ENCODE measurements around the gene MSMO1. TPM values are rescaled to one million over a fixed set of nuclear protein-coding genes. Genes with fewer than 3 reads are reported as not detected.

Gene MSMO1
- total and polyA plus RNA-seq, 2 donors (not counting 3 experiments of a cell fraction or from before 2014, with no cell fraction given): 74.3 to 109 TPM

GRCh38 chr4:165345666-165346417, 18.4 kb downstream of the MSMO1 start:
- Histone ChIP-seq H3K9ac (replicated peaks; ENCODE audit: extremely low read depth, insufficient read depth, low read length) (no peak overlapping the region), H3K9me3 (replicated peaks; ENCODE audit: control insufficient read depth, insufficient read depth, low read length) (no peaks in the 10 kb centered on the region), H4K20me1 (replicated peaks; ENCODE audit: control insufficient read depth, extremely low read depth, insufficient read depth, low read length) (no peaks in the 10 kb centered on the region), H3K27ac (ENCODE audit: insufficient read depth, low read depth, low read length) (no peak overlapping the region), H2AFZ (ENCODE audit: low read depth, low read length) (no peak overlapping the region), H3K36me3 (ENCODE audit: control insufficient read depth in 2 of 2, extremely low read depth in 1 of 2, insufficient read depth in 2 of 2, low read length in 2 of 2) (peaks cover 0 to 12% of the 10 kb centered on the region in 2 experiments), H3K4me3 (replicated peaks in 1 of 3; ENCODE audit: insufficient read depth in 1 of 3, low read depth in 1 of 3, low read length in 3 of 3) (no peak overlapping the region), H3K9me1 (replicated peaks; ENCODE audit: control insufficient read depth, extremely low read depth, insufficient read depth, low read length) (no peaks in the 10 kb centered on the region), H3K27me3 (ENCODE audit: control insufficient read depth in 2 of 2, insufficient read depth in 2 of 2, low read length in 2 of 2) (peaks cover 0 to 1% of the 10 kb centered on the region in 2 experiments), H3K79me2 (ENCODE audit: control insufficient read depth, insufficient read depth, low read length) (no peaks in the 10 kb centered on the region), H3K4me1 (ENCODE audit: control insufficient read depth, extremely low read depth, insufficient read depth, low read length) (no peaks in the 10 kb centered on the region), H3K4me2 (ENCODE audit: insufficient read depth, low read length) (no peak overlapping the region)
- ChIA-PET POLR2A (interaction anchor here (0.9 kb wide), 1 partner anchor 12 kb away, joined by 3 read pairs; no protein-coding TSS in a partner anchor), CTCF (interaction anchor here (0.8 to 12.4 kb wide), 10 partner anchors 10 to 233 kb away, joined by 3 to 347 read pairs (median 4); partner anchors contain the start of gene TMEM192)
- intact Hi-C loops (cut with micrococcal nuclease): no loop called here
- no peak for DNase-seq (ENCODE audit: low read depth, low spot score)
- TF ChIP-seq POLR2AphosphoS5 (IDR thresholded peaks at IDR 0.05; ENCODE audit: insufficient read depth, low read depth, low read length): no peak
- TF ChIP-seq FOS (IDR thresholded peaks at IDR 0.05; ENCODE audit: borderline replicate concordance, insufficient read depth, low read length): no peak
- TF ChIP-seq GATA2 (IDR thresholded peaks at IDR 0.05; ENCODE audit: insufficient read depth, insufficient read length, low read depth, low read length): no peak
- TF ChIP-seq POLR2A (IDR thresholded peaks at IDR 0.05; ENCODE audit: low read depth, low read length): no peak
- TF ChIP-seq MYC (IDR thresholded peaks at IDR 0.05; ENCODE audit: low read depth, low read length): no peak
- TF ChIP-seq CTCF (IDR thresholded peaks at IDR 0.05; ENCODE audit: extremely low read depth in 1 of 2, insufficient read depth in 1 of 2, low read depth in 1 of 2, low read length in 2 of 2): no peak
- TF ChIP-seq EZH2 (IDR thresholded peaks at IDR 0.05; ENCODE audit: borderline replicate concordance, low read depth, low read length, severe bottlenecking): no peak
- TF ChIP-seq MAX (IDR thresholded peaks at IDR 0.05; ENCODE audit: insufficient read depth, insufficient read length): no peak
- no peak for TF ChIP-seq JUN (IDR thresholded peaks at IDR 0.05; ENCODE audit: borderline replicate concordance, insufficient read depth, insufficient read length, low read depth)
- BruUV-seq (replicated peaks): no TSS peak
- dilution Hi-C loops (cut with MboI; ENCODE audit: extremely low pct_ligation_motif_present, low sequenced_read_pairs): no loop called here
- FAIRE-seq: no peak

All from endothelial cell of umbilical vein (primary cell).